ENCODE results near the gene TLN1.
A peak's percentile ranks its signal among the peaks of the same experiment; 100 is the strongest.

TLN1 gene

DNA sequence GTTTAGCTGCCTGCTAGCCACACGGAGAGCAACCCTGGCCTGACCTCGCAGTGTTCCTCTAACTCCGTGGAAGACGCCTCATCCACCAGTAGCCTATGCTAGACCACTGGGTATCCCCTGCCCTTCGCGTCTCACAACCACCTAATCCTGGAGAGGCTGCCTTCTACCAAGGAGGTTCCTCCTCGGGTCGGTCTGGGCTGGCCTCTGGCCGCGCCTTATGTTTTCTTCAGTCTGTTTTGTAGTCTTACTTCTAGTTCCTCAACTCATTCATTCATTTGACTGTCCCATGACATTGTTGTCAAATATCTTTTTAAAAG, 40.7 kb downstream of the TLN1 start:
- CTCF ChIA-PET: interaction anchor here (0.6 to 9.0 kb wide), 9 partner anchors 8 to 216 kb away, joined by 3 to 157 read pairs (median 3); partner anchors contain the start of genes ARHGEF39, CCDC107, CREB3 and RMRP
- Histone ChIP-seq H3K27ac (ENCODE audit: extremely low read depth, low read depth, low read length) (no peak overlapping the region; the same call in 1 of the 2 replicates), H3K36me3 (ENCODE audit: control insufficient read depth in 2 of 2, insufficient read depth in 1 of 2, low read length in 2 of 2) (peaks cover 0 to 7% of the 10 kb centered on the region in 2 experiments; a peak in 1 of 3 replicates), H3K9me3 (ENCODE audit: control insufficient read depth, insufficient read depth, low read depth, low read length) (no peaks in the 10 kb centered on the region), H3K4me1 (ENCODE audit: control insufficient read depth, insufficient read depth, low read length) (peaks cover 3% of the 10 kb centered on the region; the same call in 1 of the 2 replicates), H3K4me3 (ENCODE audit: low read depth, low read length) (peak overlapping the region; percentile 58)
- TF ChIP-seq ZNF335 (tag by site-specific recombination; conservative IDR thresholded peaks at IDR 0.05) (0 out of 2 replicates have a peak, but pooled peaks have one; percentile 77), ZNF561 (tag by site-specific recombination; IDR thresholded peaks at IDR 0.05; ENCODE audit: borderline replicate concordance) (no peak)
- POLR2A ChIA-PET: interaction anchor here (0.6 to 2.9 kb wide), 12 partner anchors 11 to 1954 kb away, joined by 3 to 23 read pairs (median 6); partner anchors contain the start of genes ARHGEF39, CCDC107, CREB3 and RMRP

DNA sequence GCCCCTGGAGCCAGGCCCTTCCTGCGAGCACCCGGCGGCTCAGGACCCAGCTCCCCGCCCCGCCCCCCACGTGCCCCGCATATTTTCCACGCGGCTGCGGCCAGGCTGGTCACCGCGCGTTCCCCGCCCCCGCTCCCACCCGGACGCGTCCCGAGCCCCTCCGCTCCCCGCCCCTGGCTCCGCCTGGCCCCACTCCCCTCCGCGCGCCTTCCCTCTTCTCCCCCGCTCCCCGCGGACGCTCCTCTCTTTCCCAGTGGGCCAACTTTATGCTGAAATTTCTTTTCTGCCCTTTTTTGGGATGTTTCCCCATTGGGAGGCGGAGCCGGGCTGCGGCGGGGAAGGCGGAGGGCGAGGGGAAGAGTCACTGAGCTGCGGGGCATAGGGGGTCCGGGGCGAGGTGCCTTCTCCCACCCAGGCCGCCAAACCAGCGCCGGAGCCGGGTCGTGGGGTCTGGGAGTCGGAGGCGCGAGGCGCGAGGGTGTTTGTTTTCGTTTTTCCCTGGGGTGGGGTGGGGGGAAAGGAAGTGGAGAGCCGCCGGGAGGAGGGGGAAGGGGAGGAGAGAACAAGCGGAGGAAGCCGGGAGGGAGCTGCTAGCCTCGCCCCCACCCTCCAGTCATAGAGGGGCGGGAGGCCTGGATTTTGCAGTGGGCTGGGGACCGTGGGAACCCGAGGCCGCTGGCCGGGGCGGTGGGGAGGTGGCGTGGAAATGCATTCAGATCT, 41.2 kb downstream of the TLN1 start:
- Histone ChIP-seq H3K9me3 (ENCODE audit: control insufficient read depth, insufficient read depth, low read depth, low read length) (no peaks in the 10 kb centered on the region), H3K36me3 (ENCODE audit: control insufficient read depth in 2 of 2, insufficient read depth in 1 of 2, low read length in 2 of 2) (peaks cover 0 to 2% of the 10 kb centered on the region in 2 experiments; a peak in 1 of 3 replicates), H3K27ac (ENCODE audit: extremely low read depth, low read depth, low read length) (peak overlapping the region; percentile 56; the same call in 1 of the 2 replicates), H3K4me1 (ENCODE audit: control insufficient read depth, insufficient read depth, low read length) (peaks cover 3% of the 10 kb centered on the region; the same call in 1 of the 2 replicates), H3K4me3 (ENCODE audit: low read depth, low read length) (peak overlapping the region; percentile 58)
- CTCF ChIA-PET: interaction anchor here (0.7 to 9.0 kb wide), 7 partner anchors 11 to 87 kb away, joined by 3 to 157 read pairs (median 3); partner anchors contain the start of genes ARHGEF39, CCDC107 and RMRP
- POLR2A ChIA-PET: interaction anchor here (0.6 to 2.9 kb wide), 15 partner anchors 10 to 1953 kb away, joined by 3 to 23 read pairs (median 5); partner anchors contain the start of genes ARHGEF39, CCDC107, CREB3 and HRCT1
- no peak for TF ChIP-seq ZNF350 (tag by site-specific recombination; IDR thresholded peaks at IDR 0.05)
- TF ChIP-seq ZBTB20 (tag by site-specific recombination; IDR thresholded peaks at IDR 0.05): no peak
- peak; percentile 87 for TF ChIP-seq ZBTB8A (tag by site-specific recombination; IDR thresholded peaks at IDR 0.05)
- no peak for TF ChIP-seq ZFP3 (tag by site-specific recombination; IDR thresholded peaks at IDR 0.05; ENCODE audit: low read depth)
- TF ChIP-seq, protein P1, sequence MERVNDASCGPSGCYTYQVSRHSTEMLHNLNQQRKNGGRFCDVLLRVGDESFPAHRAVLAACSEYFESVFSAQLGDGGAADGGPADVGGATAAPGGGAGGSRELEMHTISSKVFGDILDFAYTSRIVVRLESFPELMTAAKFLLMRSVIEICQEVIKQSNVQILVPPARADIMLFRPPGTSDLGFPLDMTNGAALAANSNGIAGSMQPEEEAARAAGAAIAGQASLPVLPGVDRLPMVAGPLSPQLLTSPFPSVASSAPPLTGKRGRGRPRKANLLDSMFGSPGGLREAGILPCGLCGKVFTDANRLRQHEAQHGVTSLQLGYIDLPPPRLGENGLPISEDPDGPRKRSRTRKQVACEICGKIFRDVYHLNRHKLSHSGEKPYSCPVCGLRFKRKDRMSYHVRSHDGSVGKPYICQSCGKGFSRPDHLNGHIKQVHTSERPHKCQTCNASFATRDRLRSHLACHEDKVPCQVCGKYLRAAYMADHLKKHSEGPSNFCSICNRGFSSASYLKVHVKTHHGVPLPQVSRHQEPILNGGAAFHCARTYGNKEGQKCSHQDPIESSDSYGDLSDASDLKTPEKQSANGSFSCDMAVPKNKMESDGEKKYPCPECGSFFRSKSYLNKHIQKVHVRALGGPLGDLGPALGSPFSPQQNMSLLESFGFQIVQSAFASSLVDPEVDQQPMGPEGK (tag by site-specific recombination; IDR thresholded peaks at IDR 0.05): peak; percentile 60; the same call in 1 of the 2 replicates
- TF ChIP-seq ZNF555 (tag by site-specific recombination; conservative IDR thresholded peaks at IDR 0.05): no peak
- peak; percentile 59 for TF ChIP-seq SP3 (tag by site-specific recombination; IDR thresholded peaks at IDR 0.05)
- peak; percentile 30; the same call in 1 of the 2 replicates for TF ChIP-seq PRDM1 (tag by site-specific recombination; IDR thresholded peaks at IDR 0.05)
- no peak for TF ChIP-seq ZNF19 (tag by site-specific recombination; IDR thresholded peaks at IDR 0.05; ENCODE audit: low read depth)
- peak; percentile 71 for TF ChIP-seq EGR2 (tag by site-specific recombination; IDR thresholded peaks at IDR 0.05; ENCODE audit: low read depth)
- TF ChIP-seq, protein P2, sequence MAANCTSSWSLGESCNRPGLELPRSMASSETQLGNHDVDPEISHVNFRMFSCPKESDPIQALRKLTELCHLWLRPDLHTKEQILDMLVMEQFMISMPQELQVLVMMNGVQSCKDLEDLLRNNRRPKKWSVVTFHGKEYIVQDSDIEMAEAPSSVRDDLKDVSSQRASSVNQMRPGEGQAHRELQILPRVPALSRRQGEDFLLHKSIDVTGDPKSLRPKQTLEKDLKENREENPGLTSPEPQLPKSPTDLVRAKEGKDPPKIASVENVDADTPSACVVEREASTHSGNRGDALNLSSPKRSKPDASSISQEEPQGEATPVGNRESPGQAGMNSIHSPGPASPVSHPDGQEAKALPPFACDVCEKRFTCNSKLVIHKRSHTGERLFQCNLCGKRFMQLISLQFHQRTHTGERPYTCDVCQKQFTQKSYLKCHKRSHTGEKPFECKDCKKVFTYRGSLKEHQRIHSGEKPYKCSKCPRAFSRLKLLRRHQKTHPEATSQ (tag by site-specific recombination; IDR thresholded peaks at IDR 0.05): no peak
- TF ChIP-seq, protein P3, sequence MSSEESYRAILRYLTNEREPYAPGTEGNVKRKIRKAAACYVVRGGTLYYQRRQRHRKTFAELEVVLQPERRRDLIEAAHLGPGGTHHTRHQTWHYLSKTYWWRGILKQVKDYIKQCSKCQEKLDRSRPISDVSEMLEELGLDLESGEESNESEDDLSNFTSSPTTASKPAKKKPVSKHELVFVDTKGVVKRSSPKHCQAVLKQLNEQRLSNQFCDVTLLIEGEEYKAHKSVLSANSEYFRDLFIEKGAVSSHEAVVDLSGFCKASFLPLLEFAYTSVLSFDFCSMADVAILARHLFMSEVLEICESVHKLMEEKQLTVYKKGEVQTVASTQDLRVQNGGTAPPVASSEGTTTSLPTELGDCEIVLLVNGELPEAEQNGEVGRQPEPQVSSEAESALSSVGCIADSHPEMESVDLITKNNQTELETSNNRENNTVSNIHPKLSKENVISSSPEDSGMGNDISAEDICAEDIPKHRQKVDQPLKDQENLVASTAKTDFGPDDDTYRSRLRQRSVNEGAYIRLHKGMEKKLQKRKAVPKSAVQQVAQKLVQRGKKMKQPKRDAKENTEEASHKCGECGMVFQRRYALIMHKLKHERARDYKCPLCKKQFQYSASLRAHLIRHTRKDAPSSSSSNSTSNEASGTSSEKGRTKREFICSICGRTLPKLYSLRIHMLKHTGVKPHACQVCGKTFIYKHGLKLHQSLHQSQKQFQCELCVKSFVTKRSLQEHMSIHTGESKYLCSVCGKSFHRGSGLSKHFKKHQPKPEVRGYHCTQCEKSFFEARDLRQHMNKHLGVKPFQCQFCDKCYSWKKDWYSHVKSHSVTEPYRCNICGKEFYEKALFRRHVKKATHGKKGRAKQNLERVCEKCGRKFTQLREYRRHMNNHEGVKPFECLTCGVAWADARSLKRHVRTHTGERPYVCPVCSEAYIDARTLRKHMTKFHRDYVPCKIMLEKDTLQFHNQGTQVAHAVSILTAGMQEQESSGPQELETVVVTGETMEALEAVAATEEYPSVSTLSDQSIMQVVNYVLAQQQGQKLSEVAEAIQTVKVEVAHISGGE (tag by site-specific recombination; conservative IDR thresholded peaks at IDR 0.05; ENCODE audit: low read depth): 0 out of 2 replicates have a peak, but pooled peaks have one; percentile 17
- no peak for TF ChIP-seq ZNF404 (tag by site-specific recombination; IDR thresholded peaks at IDR 0.05)
- peak; percentile 50; the same call in 1 of the 2 replicates for TF ChIP-seq ZNF366 (tag by site-specific recombination; conservative IDR thresholded peaks at IDR 0.05)
- TF ChIP-seq, protein P4, sequence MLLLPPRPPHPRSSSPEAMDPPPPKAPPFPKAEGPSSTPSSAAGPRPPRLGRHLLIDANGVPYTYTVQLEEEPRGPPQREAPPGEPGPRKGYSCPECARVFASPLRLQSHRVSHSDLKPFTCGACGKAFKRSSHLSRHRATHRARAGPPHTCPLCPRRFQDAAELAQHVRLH (tag by site-specific recombination; IDR thresholded peaks at IDR 0.05): no peak
- 0 out of 2 replicates have a peak, but pooled peaks have one; percentile 18 for TF ChIP-seq ZNF629 (tag by site-specific recombination; IDR thresholded peaks at IDR 0.05)
- no peak for TF ChIP-seq ZNF707 (tag by site-specific recombination; IDR thresholded peaks at IDR 0.05)
- TF ChIP-seq ZNF274 (IDR thresholded peaks at IDR 0.05; ENCODE audit: low read length): no peak
- no peak for TF ChIP-seq ZNF274 (tag by site-specific recombination; IDR thresholded peaks at IDR 0.05; ENCODE audit: borderline replicate concordance)
- TF ChIP-seq GLIS2 (tag by site-specific recombination; IDR thresholded peaks at IDR 0.05): peak; percentile 50
- peak; percentile 32; the same call in 1 of the 2 replicates for TF ChIP-seq KLF8 (tag by site-specific recombination; IDR thresholded peaks at IDR 0.05)
- TF ChIP-seq ZFHX2 (tag by site-specific recombination; conservative IDR thresholded peaks at IDR 0.05): peak; percentile 60
- TF ChIP-seq ZNF341 (tag by site-specific recombination; IDR thresholded peaks at IDR 0.05; ENCODE audit: low read depth): peak; percentile 39
- TF ChIP-seq ZNF843 (tag by site-specific recombination; IDR thresholded peaks at IDR 0.05): no peak
- no peak for TF ChIP-seq ZNF560 (tag by site-specific recombination; IDR thresholded peaks at IDR 0.05; ENCODE audit: borderline replicate concordance)
